Measurements from ENCODE around the gene DST.
A peak's percentile ranks its signal among the peaks of the same experiment; 100 is the strongest.
"Not testable (repeated sequence)": the region's sequence is repeated elsewhere in the genome, so short reads cannot be mapped to it uniquely, and the experiment has no call there.

Gene DST

GRCh38 chr6:56571605-56572004, 71.1 kb downstream of the DST start:
- no peak for DNase-seq (ENCODE audit: low spot score)

- DNase-seq (ENCODE audit: low spot score), result peak; percentile 45
These were observed 72.0 kb downstream of the DST start for GRCh38 chr6:56570413-56571359.

GRCh38 chr6:56567501-56567900, 75.2 kb downstream of the DST start:
- no peak for DNase-seq (ENCODE audit: low spot score)

- DNase-seq (ENCODE audit: low spot score), result not testable (repeated sequence)
These were observed 80.0 kb downstream of the DST start for GRCh38 chr6:56562730-56563129.

GRCh38 chr6:56556751-56557540, 85.7 kb downstream of the DST start:
- DNase-seq (ENCODE audit: low spot score), result no peak

- DNase-seq (ENCODE audit: low spot score), result no peak
These were observed 87.2 kb downstream of the DST start for GRCh38 chr6:56555438-56555872.

GRCh38 chr6:56552187-56553130, 90.2 kb downstream of the DST start:
- peak; percentile 94 for DNase-seq (ENCODE audit: low spot score)

- no peak for DNase-seq (ENCODE audit: low spot score)
These were observed 91.1 kb downstream of the DST start for GRCh38 chr6:56551409-56552120.

- no peak for DNase-seq (ENCODE audit: low spot score)
These were observed 92.4 kb downstream of the DST start for GRCh38 chr6:56550301-56550700.

GRCh38 chr6:56549014-56549413, 93.7 kb downstream of the DST start:
- DNase-seq (ENCODE audit: low spot score), result no peak

- DNase-seq (ENCODE audit: low spot score), result no peak
These were observed 95.0 kb downstream of the DST start for GRCh38 chr6:56547687-56548086.

- DNase-seq (ENCODE audit: low spot score), result peak; percentile 99
These were observed 100.0 kb downstream of the DST start for GRCh38 chr6:56542364-56543331.

- DNase-seq (ENCODE audit: low spot score), result no peak
These were observed 100.8 kb downstream of the DST start for GRCh38 chr6:56541741-56542360.

- no peak for DNase-seq (ENCODE audit: low spot score)
These were observed 101.6 kb downstream of the DST start for GRCh38 chr6:56541030-56541600.

- DNase-seq (ENCODE audit: low spot score), result no peak
These were observed 102.3 kb downstream of the DST start for GRCh38 chr6:56540232-56541029.

- no peak for DNase-seq (ENCODE audit: low spot score)
These were observed 103.1 kb downstream of the DST start for GRCh38 chr6:56539527-56540105.

- DNase-seq (ENCODE audit: low spot score), result no peak
These were observed 103.8 kb downstream of the DST start for GRCh38 chr6:56538851-56539250.

- DNase-seq (ENCODE audit: low spot score), result no peak
These were observed 105.4 kb downstream of the DST start for GRCh38 chr6:56537223-56537770.

Data from kidney tubule cell (primary cell).